Retinal pigment epithelial cell (primary cell): ENCODE results near the gene SCYGR1.

Source experiments
- DNase-seq: peaks from one replicate; pipeline ENCODE4 v3.0.0-alpha.2; 2010; ENCODE audit warnings: low read depth
- H3K4me3 ChIP-seq: 2 replicates; pipeline ENCODE4 v1.5.1; 2011; ENCODE audit warnings: mild to moderate bottlenecking, low read length, control low read depth, moderate library complexity
- CTCF ChIP-seq: conservative IDR thresholded peaks from 2 replicates; pipeline ENCODE4 v1.5.1; 2011; ENCODE audit warnings: low read depth, low read length, control low read depth, inconsistent platforms

The SCYGR1 gene

GRCh38 chr2:227420087-227421052 lies 32.6 kb upstream of the SCYGR1 start:
- H3K4me3 ChIP-seq, result no peak overlapping the region
- no peak for DNase-seq
- TF ChIP-seq CTCF, result no peak

- DNase-seq, result no peak
- H3K4me3 ChIP-seq, result no peak overlapping the region
- TF ChIP-seq CTCF, result no peak
Measured at GRCh38 chr2:227416701-227417100, 29.0 kb upstream of the SCYGR1 start.

GRCh38 chr2:227415538-227416424 lies 28.0 kb upstream of the SCYGR1 start:
- TF ChIP-seq CTCF, result no peak
- DNase-seq, result peak; percentile 65
- H3K4me3 ChIP-seq, result no peak overlapping the region

- no peak overlapping the region for H3K4me3 ChIP-seq
- no peak for DNase-seq
- TF ChIP-seq CTCF, result no peak
Measured at GRCh38 chr2:227414846-227415245, 27.1 kb upstream of the SCYGR1 start.

GRCh38 chr2:227413371-227413770 lies 25.6 kb upstream of the SCYGR1 start:
- DNase-seq, result no peak
- H3K4me3 ChIP-seq, result no peak overlapping the region
- no peak for TF ChIP-seq CTCF

GRCh38 chr2:227412877-227413276 lies 25.1 kb upstream of the SCYGR1 start:
- no peak overlapping the region for H3K4me3 ChIP-seq
- DNase-seq, result no peak
- no peak for TF ChIP-seq CTCF

GRCh38 chr2:227411990-227412350 lies 24.2 kb upstream of the SCYGR1 start:
- no peak overlapping the region for H3K4me3 ChIP-seq
- no peak for TF ChIP-seq CTCF
- DNase-seq, result no peak
